Endothelial cell of umbilical vein (primary cell): Measurements from ENCODE around the gene SCNN1B. TPM values are rescaled to one million over a fixed set of nuclear protein-coding genes. Genes with fewer than 3 reads are reported as not detected.

ENCODE experiments used
- BruUV-seq: library from RNA; stranded (reverse); fragments of 400-500 nt; replicated peaks from 2 replicates; lab custom pipeline; 2021; lab: Mats Ljungman, UMichigan
- CTCF ChIA-PET: fragments of 300-600, 350-600 bp; sonication (Branson Sonifier 250); formaldehyde crosslinking; loops from one replicate; lab custom pipeline; 2021; ENCODE audit warnings: antibody characterized with exemption, inconsistent platforms; lab: Charles Lee
- POLR2A ChIA-PET: fragments of 300-600, 350-600 bp; sonication (Branson Sonifier 250); formaldehyde crosslinking; loops from one replicate; lab custom pipeline; 2021; ENCODE audit warnings: antibody characterized with exemption, inconsistent platforms; lab: Charles Lee
- DNase-seq: peaks from one replicate; pipeline ENCODE4 v3.0.0-alpha.2; 2011; ENCODE audit warnings: low read depth, low spot score
- FAIRE-seq: peaks from 2 replicates; lab custom pipeline; 2011; peaks lifted over from hg19 to GRCh38; lab: Jason Lieb, UNC
- H2AFZ ChIP-seq: 2 replicates; pipeline ENCODE4 v1.6.0; 2012; ENCODE audit warnings: low read depth, low read length, control low read depth, inconsistent platforms
- H3K27ac ChIP-seq: 2 replicates; pipeline ENCODE4 v1.5.1; 2011; ENCODE audit warnings: low read depth, mild to moderate bottlenecking, control low read depth, low read length, moderate library complexity; ENCODE audit not compliant: insufficient read depth
- H3K27me3 ChIP-seq, 2 experiments: 2 replicates each; pipeline versions ENCODE4 v1.6.0 to v1.6.1; 2011; ENCODE audit warnings: low read length in 2 of 2, mixed read lengths in 1 of 2; ENCODE audit not compliant: control insufficient read depth in 2 of 2, insufficient read depth in 2 of 2
- H3K36me3 ChIP-seq, 2 experiments: 2 replicates in 1 of 2; 3 replicates in 1 of 2; pipeline ENCODE4 v1.5.1; 2011; ENCODE audit warnings: low read length in 2 of 2, mild to moderate bottlenecking in 1 of 2, moderate library complexity in 1 of 2; ENCODE audit not compliant: control insufficient read depth in 2 of 2, insufficient read depth in 2 of 2; ENCODE audit errors: extremely low read depth in 1 of 2
- H3K4me1 ChIP-seq: 3 replicates; pipeline ENCODE4 v1.5.1; 2011; ENCODE audit warnings: mild to moderate bottlenecking, low read length; ENCODE audit not compliant: control insufficient read depth, insufficient read depth; ENCODE audit errors: extremely low read depth
- H3K4me2 ChIP-seq: 2 replicates; pipeline ENCODE4 v1.6.1; 2011; ENCODE audit warnings: low read length, control low read depth, mixed read lengths; ENCODE audit not compliant: insufficient read depth
- H3K4me3 ChIP-seq, 3 experiments: fragments of 200-600 bp in 1 of 3; sonication (generic), shearing (Covaris generic) in 1 of 3; replicated peaks in 1 of 3; 2 replicates each; pipeline ENCODE4 v1.5.1; 2011 to 2016; ENCODE audit warnings: control low read depth in 3 of 3, low read length in 3 of 3, mild to moderate bottlenecking in 2 of 3, inconsistent platforms in 1 of 3, low read depth in 1 of 3, moderate library complexity in 1 of 3; ENCODE audit not compliant: insufficient read depth in 1 of 3
- H3K79me2 ChIP-seq: 2 replicates; pipeline ENCODE4 v1.6.0; 2012; ENCODE audit warnings: low read length, inconsistent platforms; ENCODE audit not compliant: control insufficient read depth, insufficient read depth
- H3K9ac ChIP-seq: replicated peaks from 2 replicates; pipeline ENCODE3; 2011; ENCODE audit warnings: low read length, control low read depth; ENCODE audit not compliant: insufficient read depth; ENCODE audit errors: extremely low read depth
- H3K9me1 ChIP-seq: replicated peaks from 3 replicates; pipeline ENCODE4 v1.6.0; 2011; ENCODE audit warnings: mild to moderate bottlenecking, low read length; ENCODE audit not compliant: control insufficient read depth, insufficient read depth; ENCODE audit errors: extremely low read depth
- H3K9me3 ChIP-seq: replicated peaks from 2 replicates; pipeline ENCODE4 v1.5.1; 2012; ENCODE audit warnings: low read length, inconsistent platforms; ENCODE audit not compliant: control insufficient read depth, insufficient read depth
- H4K20me1 ChIP-seq: replicated peaks from 2 replicates; pipeline ENCODE3; 2011; ENCODE audit warnings: mild to moderate bottlenecking, low read length; ENCODE audit not compliant: control insufficient read depth, insufficient read depth; ENCODE audit errors: extremely low read depth
- EZH2 ChIP-seq: IDR thresholded peaks from 2 replicates; pipeline ENCODE4 v1.6.1; 2012; ENCODE audit warnings: borderline replicate concordance, low read depth, mild to moderate bottlenecking, moderate library complexity, low read length, inconsistent platforms; ENCODE audit not compliant: severe bottlenecking
- FOS ChIP-seq: IDR thresholded peaks from 2 replicates; pipeline ENCODE4 v1.6.1; 2011; ENCODE audit warnings: mild to moderate bottlenecking, low read length, moderate library complexity, borderline replicate concordance; ENCODE audit not compliant: insufficient read depth
- GATA2 ChIP-seq: IDR thresholded peaks from 2 replicates; pipeline ENCODE4 v1.7.0; 2011; ENCODE audit warnings: low read depth, mild to moderate bottlenecking, moderate library complexity, mixed read lengths, low read length; ENCODE audit not compliant: insufficient read length, insufficient read depth
- JUN ChIP-seq: IDR thresholded peaks from 2 replicates; pipeline ENCODE4 v1.6.1; 2011; ENCODE audit warnings: borderline replicate concordance, low read depth; ENCODE audit not compliant: insufficient read length, insufficient read depth
- MAX ChIP-seq: IDR thresholded peaks from 2 replicates; pipeline ENCODE4 v1.6.1; 2011; ENCODE audit not compliant: insufficient read depth, insufficient read length
- MYC ChIP-seq: IDR thresholded peaks from one replicate; pipeline ENCODE4 v1.6.1; 2011; ENCODE audit warnings: mild to moderate bottlenecking, low read depth, low read length
- POLR2A ChIP-seq: IDR thresholded peaks from 2 replicates; pipeline ENCODE4 v1.6.1; 2012; ENCODE audit warnings: low read depth, mild to moderate bottlenecking, control low read depth, low read length
- POLR2AphosphoS5 ChIP-seq: IDR thresholded peaks from 2 replicates; pipeline ENCODE4 v1.6.1; 2012; ENCODE audit warnings: low read depth, mild to moderate bottlenecking, control low read depth, low read length, moderate library complexity; ENCODE audit not compliant: insufficient read depth
- dilution Hi-C: fragments of 300-500 bp; cut with MboI; formaldehyde crosslinking; loops from one replicate; pipeline ENCODE4 v1.15.0; 2019; ENCODE audit warnings: low sequenced_read_pairs; ENCODE audit not compliant: extremely low pct_ligation_motif_present
- intact Hi-C: fragments of 100-400 bp; cut with micrococcal nuclease; formaldehyde crosslinking; loops from one replicate; pipeline ENCODE4 v1.10.0; 2022
- polyA plus RNA-seq, 4 experiments: library from polyadenylated mRNA; depleted of rRNA in 3 of 4; stranded (reverse) in 3 of 4; unstranded in 1 of 4; fragments of >200 nt; gene quantifications; 2 replicates each; pipeline versions ENCODE4 v1.2.1 to v1.2.3, GENCODE V29; 2011 to 2012; ENCODE audit warnings: missing spikeins in 1 of 4
- total RNA-seq: library from RNA; stranded (reverse); gene quantifications from 2 replicates; pipeline ENCODE4 v1.2.3, GENCODE V29; 2021
- TF ChIP-seq, protein P1 (sequence below), 2 donors: IDR thresholded peaks; 1 replicate in 1 of 2; 2 replicates in 1 of 2; pipeline ENCODE4 v1.5.1; 2011; ENCODE audit warnings: low read length in 2 of 2, mild to moderate bottlenecking in 2 of 2, moderate library complexity in 2 of 2, control low read depth in 1 of 2, inconsistent platforms in 1 of 2, low read depth in 1 of 2; ENCODE audit not compliant: insufficient read depth in 1 of 2; ENCODE audit errors: extremely low read depth in 1 of 2

SCNN1B gene
- total and polyA plus RNA-seq, 2 donors (not counting 3 experiments of a cell fraction or from before 2014, with no cell fraction given) = not detected

DNA sequence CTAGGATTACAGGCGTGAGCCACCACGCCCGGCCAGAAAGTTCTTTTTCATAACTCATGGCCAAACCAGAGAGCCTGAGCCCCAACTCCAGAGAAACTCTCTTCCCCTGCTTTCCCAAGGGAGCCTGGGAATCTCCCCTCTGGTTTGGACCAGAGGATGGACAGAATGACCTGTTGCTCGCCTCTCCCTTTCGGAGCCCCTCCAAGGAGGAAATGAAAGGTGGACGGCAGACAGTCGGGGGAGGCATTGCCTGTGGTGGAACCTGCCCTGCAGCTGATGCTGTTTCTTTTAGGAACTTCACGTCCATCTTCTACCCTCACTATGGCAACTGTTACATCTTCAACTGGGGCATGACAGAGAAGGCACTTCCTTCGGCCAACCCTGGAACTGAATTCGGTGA is 65.5 kb downstream of the SCNN1B start:
- Histone ChIP-seq H3K27me3 (no peaks in the 10 kb centered on the region), H3K4me2 (no peak overlapping the region), H4K20me1 (no peaks in the 10 kb centered on the region), H3K79me2 (no peaks in the 10 kb centered on the region), H2AFZ (no peak overlapping the region), H3K9me3 (no peaks in the 10 kb centered on the region), H3K4me1 (peaks cover 4% of the 10 kb centered on the region), H3K9ac (no peak overlapping the region), H3K9me1 (no peaks in the 10 kb centered on the region), H3K27ac (no peak overlapping the region), H3K36me3 (no peaks in the 10 kb centered on the region), H3K4me3 (no peak overlapping the region)
- no TSS peak for BruUV-seq
- DNase-seq (no peak), FAIRE-seq (no peak)
- intact Hi-C loops (no loop called here), dilution Hi-C loops (no loop called here)
- ChIA-PET CTCF (interaction anchor here (1.5 kb wide), 1 partner anchor 68 kb away, joined by 3 read pairs; no protein-coding TSS in a partner anchor), POLR2A (no interaction called here)
- no peak for TF ChIP-seq GATA2
- no peak for TF ChIP-seq POLR2A
- TF ChIP-seq FOS = no peak
- no peak for TF ChIP-seq MAX
- no peak for TF ChIP-seq POLR2AphosphoS5
- TF ChIP-seq, protein P1, sequence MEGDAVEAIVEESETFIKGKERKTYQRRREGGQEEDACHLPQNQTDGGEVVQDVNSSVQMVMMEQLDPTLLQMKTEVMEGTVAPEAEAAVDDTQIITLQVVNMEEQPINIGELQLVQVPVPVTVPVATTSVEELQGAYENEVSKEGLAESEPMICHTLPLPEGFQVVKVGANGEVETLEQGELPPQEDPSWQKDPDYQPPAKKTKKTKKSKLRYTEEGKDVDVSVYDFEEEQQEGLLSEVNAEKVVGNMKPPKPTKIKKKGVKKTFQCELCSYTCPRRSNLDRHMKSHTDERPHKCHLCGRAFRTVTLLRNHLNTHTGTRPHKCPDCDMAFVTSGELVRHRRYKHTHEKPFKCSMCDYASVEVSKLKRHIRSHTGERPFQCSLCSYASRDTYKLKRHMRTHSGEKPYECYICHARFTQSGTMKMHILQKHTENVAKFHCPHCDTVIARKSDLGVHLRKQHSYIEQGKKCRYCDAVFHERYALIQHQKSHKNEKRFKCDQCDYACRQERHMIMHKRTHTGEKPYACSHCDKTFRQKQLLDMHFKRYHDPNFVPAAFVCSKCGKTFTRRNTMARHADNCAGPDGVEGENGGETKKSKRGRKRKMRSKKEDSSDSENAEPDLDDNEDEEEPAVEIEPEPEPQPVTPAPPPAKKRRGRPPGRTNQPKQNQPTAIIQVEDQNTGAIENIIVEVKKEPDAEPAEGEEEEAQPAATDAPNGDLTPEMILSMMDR (IDR thresholded peaks at IDR 0.05; ENCODE audit: extremely low read depth in 1 of 2, insufficient read depth in 1 of 2, low read depth in 1 of 2, low read length in 2 of 2) = no peak
- no peak for TF ChIP-seq MYC
- no peak for TF ChIP-seq EZH2
- no peak for TF ChIP-seq JUN
